Measurements from ENCODE around the gene SUSD2.
A peak's percentile ranks its signal among the peaks of the same experiment; 100 is the strongest.
"Not testable (repeated sequence)": the region's sequence is repeated elsewhere in the genome, so short reads cannot be mapped to it uniquely, and the experiment has no call there.

Gene SUSD2, protein sequence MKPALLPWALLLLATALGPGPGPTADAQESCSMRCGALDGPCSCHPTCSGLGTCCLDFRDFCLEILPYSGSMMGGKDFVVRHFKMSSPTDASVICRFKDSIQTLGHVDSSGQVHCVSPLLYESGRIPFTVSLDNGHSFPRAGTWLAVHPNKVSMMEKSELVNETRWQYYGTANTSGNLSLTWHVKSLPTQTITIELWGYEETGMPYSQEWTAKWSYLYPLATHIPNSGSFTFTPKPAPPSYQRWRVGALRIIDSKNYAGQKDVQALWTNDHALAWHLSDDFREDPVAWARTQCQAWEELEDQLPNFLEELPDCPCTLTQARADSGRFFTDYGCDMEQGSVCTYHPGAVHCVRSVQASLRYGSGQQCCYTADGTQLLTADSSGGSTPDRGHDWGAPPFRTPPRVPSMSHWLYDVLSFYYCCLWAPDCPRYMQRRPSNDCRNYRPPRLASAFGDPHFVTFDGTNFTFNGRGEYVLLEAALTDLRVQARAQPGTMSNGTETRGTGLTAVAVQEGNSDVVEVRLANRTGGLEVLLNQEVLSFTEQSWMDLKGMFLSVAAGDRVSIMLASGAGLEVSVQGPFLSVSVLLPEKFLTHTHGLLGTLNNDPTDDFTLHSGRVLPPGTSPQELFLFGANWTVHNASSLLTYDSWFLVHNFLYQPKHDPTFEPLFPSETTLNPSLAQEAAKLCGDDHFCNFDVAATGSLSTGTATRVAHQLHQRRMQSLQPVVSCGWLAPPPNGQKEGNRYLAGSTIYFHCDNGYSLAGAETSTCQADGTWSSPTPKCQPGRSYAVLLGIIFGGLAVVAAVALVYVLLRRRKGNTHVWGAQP

DNA sequence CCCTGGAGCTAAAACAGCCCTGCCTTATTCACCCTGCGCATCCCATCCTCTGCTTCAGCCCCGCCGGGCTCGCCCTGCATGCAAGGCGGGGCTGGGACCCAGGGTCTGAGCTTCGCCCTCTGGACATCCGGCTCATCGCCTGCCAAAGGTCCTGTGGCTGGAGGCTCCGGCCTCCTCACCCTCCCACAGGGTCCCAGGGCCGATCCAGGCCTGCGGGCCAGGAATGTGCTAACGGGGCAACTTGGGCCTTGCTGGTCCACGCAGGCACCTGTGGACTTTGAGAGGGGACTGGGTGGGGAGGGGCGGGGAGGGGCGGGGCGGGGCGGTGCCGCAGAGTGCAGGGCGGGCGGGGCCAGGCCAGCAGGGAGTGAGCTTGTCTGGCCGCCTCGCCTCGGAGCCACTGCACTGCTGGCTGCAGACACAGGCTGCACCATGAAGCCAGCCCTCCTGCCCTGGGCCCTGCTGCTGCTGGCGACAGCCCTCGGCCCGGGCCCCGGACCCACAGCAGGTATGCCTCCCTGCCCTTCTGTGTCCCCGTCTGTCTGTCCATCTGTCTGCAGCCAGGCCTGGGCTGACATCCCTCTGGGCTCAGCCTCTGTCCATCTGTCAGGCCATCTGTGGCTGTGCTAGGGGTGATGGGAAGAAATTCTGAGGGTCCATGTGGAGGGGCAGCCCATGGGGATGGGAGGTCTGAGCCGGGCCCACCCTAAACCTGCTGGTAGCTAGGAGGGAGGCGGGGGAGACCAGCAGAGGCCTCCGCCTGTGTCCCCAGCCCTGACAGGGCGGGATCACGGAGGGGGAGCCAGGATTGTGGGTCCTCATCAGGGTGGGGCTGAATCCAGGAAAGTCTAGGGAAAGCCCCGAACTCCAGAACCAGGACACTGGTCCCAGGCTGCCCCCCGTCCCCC lies at the start of gene SUSD2:
Gene SUSD2 (plus strand): TSS at position 400 of the 908 bp plus-strand sequence. CDS start 33 bp downstream, at position 433.
- no peak for DNase-seq

DNA sequence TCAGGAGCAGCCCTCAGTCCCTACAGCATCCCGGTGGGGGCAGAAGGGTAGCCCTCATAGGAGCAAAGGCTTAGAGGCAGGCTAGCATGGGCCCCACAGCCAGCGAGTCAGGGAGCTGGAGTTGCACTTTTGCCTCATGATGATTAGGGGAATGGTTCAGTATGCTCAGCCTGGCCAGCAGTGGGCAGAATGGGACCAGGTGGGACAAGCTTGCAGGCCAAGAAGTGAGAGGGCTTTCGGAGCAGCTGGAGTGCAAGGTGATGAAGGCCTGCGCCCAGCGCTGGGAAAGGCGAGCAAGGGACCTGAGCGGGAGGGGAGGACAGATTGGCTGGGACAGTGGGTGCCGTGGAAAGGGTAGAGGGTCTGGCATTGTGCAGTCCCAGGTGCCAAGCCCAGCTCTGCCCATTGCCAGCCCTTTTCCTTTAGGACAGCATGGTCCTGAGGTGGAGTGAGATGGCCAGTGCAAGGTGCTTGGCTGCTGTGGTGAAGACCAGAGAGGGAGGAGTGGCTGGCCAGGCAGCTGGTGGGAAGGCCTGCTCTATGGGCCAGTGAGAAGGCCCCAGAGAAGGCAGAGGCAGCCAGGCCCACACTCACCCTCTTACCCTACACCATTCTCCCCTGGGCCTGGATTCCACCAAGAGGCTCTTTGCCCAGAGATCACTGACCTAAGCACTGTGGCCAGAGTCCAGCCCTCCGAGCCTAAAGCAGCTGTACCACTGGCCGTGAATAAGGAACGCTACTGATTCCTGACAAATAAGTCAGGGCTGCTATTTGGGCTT lies 47.9 kb upstream of the SUSD2 start:
- DNase-seq, result peak; percentile 47

DNA sequence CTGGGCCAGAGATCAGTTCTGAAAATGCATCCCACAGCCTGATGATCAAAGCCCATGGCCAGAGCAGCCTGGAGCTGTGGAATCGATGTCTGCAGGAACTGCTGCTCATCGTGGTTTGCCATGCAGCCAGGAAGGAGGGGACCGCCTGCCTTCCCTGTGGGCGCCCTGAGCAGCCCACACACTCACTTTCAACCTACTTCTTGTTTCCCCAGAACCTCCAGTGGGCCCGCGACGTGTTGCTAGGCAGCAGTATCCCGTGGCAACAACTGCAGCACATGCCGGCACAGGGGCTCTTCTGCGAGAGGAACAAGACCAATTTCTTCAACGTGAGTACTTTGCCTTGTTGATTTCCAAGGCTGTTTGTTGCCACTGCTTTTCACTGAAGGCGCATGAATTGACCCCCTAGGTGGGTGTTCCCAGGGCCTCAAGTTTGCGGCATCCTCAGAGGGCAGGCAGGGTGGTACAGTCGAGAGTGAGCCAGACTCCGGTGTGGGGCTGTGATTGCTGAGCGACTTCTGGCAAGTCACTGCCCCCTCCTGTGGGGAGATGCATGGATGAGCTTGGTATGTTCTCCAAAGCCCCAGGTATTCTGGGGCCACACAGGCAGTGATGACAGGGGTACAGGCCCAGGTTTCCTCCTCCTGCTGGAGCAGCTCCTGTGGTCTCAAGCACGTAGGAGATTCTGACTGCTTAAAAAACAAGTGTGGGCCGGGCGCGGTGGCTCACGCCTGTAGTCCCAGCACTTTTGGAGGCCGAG lies 47.0 kb upstream of the SUSD2 start:
- DNase-seq, result peak; percentile 79

DNA sequence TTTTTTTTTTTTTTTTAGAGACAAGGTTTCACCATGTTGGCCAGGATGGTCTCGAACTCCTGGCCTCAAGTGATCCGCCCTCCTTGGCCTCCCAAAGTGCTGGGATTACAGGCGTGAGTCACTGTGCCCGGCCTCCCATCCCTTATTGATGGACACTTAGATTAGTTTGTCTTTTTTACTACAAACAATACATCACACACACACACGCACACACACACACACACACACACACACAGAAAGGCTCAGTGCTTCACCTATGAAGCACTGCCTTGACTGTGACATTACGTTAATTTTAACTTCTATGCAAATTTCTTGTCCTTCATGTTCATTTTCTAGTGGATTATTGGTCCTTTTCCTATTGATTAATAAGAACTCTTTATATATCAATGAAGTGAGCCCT lies 44.8 kb upstream of the SUSD2 start:
- DNase-seq, result not testable (repeated sequence)

DNA sequence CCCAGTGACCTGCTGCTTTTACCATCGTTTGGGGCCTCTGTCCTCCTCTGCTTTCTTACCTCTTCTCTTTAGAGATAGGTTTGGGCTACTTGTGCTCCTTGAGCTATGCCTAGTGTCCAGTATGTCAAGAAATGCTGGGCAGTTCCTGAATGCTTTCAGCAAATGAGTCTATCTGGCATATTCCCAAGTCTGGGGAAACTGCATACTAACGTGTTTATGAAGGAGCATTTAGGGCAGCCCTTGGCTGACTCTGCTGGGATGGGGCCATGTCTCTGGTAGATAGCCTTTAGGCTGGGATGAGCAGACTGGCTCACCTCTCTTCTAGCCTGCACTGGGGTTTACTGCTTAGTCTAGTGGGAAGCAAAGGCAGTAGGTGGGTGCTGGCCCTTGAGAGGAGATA lies 43.7 kb upstream of the SUSD2 start:
- DNase-seq, result no peak

DNA sequence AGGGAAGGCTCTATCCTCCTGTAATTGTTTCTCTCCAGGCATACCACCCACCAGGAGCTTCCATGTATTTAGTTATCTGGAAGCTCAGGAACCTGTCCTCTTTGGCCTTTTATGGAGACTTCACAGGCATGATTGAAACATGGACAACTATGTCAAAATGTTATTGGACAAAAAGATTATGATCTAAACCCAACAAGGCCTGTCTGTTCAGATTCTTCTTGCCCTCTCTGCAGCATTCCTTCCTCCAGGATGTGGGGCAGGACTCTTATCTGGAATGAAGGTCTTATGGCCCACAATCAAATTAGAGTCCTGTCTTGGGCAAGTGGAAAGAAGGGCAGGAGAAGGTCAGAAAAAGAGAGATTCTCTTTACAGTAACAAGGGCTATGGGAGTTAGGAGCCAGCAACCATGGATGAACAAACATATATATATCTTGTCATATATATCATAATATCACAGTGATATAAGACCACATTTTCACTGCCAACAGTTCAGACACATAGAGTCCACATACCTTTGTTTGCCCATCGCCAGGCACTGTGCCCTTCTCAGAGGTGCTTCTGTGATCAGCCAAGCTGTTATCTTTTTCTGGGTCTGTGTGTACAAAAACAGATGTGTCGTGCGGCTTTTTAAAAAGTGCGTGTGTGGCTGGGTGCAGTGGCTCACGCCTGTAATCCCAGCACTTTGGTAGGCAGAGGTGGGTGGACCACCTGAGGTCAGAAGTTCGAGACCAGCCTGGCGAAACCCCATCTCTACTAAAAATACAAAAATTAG lies 42.5 kb upstream of the SUSD2 start:
- DNase-seq, result no peak

DNA sequence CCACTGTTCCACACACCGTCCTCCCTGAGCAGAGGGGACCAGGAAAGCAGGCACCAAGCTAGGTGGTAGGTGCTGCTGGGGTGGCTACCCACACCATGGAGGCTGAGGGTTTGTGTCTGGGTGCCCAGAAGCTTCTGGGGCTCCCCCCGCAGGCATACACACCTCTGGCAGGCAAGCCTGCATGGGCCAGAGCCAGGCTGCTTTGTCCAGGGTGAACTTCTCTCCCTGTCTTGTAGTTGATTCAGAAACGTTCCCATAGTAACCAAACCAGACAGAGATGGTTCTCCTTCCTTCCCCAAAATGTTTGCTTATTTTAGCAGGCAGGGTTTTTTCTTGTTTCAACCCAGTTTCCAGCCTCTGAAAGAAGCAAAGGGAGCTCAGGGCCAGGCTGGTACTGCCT lies 40.9 kb upstream of the SUSD2 start:
- no peak for DNase-seq

DNA sequence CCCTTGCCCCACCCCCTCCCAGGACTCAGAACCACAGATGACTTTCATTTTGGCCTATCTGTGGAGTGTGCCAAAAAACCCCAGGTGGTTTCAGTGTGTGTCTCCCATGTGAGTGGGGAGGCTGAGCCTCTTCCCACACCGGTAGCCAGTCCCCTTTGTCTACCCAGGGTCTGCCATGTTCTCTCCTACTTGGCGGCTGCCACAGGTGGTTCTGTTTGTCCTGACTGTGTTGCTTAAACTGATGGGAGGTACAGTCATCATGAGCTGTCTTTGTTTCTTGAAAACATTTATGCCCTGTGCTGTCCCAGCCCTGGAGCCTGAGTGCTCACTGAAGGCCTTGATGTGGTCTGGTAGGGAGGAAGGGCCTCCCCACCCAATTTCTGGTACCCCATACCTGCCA lies 39.7 kb upstream of the SUSD2 start:
- DNase-seq, result peak; percentile 32

DNA sequence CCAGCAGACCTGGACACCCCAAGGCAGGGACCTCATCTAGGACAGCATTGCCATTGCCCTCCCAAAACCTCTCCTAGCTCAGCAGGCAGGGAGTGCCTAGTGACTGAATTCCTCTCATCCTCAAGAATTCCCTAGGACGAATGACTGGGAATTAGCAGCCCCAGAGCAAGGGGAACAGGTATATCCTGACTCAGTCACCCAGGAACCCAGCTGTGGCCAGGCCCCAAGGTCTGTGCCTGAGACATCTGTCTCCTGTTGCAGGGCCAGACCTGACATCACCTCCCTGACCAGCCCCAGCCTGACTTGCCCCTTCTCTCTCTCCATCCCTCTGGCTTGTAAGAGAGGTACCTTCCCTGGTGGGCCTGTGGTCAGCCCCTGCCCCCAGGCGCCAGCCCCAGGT lies 39.0 kb upstream of the SUSD2 start:
- DNase-seq, result no peak

DNA sequence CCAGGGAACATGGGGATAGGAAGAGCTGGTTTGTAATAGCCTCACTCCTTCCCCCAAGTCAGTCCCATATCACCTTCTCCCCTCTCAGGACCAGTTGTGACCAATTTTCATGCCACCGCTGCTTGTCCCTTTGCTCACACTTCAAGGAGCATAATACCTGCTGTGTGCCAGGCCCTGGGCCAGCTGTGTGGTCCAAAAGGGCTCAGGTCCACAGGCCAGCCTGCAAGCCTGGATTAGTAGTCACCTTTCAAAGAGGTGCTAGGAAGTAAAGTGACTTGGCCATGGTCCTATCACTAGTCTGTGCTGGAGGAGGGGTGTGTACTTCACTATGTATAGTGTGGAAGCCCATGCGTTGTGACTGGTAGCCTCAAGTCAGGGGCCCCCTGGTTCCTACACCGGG lies 38.5 kb upstream of the SUSD2 start:
- DNase-seq, result no peak

DNA sequence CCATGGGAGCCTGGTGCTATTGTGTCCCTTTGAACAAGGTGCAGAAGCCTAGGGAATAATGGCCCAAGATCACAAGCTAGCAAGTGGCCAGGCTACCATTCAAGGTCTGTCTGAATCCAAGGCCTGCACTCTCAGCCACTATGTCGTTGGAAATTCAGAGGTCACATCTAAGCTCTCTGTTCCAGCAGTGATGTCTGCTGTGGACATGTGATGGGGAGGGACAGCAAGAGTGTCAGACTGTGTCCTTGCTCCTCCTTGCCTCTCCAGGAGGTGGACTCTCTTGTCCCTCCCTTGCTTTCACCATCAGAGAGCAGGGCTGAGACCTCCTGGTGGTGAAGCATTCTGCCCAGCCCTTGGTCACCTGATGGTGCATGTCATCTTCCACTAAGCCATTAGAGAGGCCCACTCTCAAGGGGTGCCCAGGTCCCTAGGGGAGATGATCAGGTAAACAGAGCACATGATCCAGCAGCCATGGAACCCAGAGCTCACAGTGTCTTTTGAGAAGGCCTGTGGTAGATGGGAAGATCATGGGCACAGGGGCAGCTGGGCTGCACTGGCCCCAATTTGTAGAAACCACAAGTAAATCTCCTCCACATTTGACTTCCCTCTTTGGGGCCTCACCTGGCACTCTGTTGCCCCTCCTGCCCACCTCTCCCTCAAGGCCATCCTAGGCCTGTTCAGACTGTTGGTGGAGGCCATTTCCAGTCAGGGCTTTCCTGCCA lies 37.1 kb upstream of the SUSD2 start:
- no peak for DNase-seq

DNA sequence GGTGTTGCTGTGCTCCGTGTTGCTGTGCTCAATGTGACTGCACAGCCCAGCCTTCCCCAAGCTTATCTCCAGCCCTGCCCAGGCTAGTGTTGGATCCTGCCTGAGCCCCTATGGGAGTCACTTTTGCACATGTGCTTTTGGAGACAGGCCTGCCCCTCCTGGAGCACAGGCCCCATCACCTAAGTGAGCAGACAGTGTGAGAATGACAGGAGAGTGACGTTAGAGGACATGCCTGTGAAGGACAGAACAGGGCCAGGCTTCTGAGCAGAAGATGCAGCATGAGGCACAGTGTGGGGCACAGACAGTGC lies 36.6 kb upstream of the SUSD2 start:
- DNase-seq, result no peak

DNA sequence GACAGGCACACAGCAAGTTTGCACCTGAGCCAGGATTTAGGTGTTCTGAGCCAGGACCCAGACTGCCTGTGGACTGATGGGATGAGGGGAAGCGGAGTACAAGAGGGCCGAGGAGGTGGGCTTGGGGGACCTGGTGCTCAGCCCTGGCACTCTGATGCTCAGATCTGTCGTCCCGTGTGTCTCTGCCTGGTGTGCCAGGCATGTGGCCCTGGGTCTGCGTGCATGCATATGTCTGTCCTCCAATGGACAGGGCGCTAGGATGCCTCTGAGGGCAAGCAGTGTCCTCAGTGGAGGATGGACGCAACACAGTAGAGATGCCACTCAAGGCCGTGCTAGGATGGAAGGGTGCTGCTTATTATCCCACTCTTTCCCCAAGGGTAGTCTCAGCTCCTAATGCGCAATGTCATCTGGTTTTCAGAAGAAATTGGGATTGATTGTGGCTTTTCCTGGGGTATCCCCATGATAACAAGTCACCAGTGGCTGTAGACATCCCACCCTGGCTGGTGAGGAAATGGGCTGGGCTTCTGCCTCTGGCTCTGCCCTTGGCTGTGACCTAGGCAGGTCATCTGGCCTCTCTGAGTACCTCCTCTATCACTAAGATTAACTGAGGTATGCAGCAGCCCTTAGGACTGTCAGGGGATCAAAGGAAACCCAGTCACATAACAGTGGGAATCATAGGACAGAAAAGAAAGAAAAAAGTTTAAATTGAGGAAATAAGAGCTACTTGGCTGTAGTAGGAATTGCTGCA lies 35.7 kb upstream of the SUSD2 start:
- DNase-seq, result no peak

DNA sequence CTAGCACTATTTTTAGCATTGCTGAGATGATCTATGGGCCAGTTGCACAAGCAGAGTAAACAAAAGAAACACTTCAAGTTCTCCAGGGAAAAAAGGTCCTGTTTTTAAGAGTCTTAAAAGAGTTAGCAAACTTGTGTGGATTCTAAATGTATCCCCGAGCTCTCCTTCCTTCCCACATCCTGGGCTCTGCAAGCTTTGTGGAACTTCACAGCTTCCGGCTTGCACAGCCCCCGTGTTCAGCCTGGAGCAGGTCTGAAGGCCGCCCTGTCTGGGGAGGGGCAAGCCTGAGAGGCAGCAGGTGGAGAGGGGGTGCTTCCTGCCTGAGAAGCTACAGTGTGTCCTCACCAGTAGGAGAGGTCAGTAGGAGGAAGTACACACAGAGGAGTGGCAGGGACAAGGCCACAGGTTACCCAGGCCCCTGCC lies 35.1 kb upstream of the SUSD2 start:
- DNase-seq, result peak; percentile 41

DNA sequence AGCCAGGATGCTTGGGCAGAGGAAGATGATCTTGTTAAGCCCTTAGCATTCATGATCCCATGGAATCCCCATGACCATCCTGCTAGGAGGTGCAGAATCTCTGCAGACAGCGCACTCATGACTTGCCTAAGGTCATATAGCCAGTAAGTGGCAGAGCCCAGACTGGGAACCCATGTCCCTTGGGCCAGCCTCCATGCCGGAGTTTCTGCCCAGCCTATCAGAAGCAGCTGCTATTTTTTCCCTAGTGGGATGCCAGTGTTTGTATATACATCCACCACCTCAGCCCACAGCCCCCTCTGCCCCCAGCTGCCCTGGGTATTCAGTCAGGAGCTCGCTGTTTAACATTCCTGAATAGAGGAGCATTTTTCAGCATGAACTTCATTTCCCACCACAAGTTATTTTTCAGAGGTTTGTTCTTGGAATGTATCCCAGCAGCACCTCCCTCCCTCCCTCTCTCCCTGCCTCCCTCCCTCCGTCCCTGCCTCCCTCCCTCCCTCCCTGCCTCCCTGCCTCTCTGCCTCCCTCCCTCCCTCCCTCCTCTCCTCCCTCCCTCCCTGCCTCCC lies 34.4 kb upstream of the SUSD2 start:
- no peak for DNase-seq

DNA sequence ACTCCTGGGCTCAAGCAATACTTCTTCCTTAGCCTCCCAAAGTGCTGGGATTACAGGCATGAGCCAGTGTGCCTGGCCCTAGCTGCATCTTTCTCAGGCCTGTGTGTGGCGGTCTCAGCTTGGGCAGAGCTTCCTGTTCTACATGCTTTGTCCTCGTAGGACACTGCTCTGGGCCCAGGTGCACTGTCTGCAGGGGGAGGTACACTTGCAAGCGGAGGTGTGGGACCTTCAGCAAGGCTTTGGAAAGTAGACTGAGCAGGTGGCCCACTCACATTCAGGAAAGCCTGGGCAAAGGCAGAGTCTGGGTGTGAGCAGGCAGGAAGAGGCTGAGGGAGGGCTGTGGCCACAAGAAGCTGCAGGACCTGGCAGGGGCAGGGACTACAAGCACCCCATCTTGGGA lies 33.6 kb upstream of the SUSD2 start:
- no peak for DNase-seq

DNA sequence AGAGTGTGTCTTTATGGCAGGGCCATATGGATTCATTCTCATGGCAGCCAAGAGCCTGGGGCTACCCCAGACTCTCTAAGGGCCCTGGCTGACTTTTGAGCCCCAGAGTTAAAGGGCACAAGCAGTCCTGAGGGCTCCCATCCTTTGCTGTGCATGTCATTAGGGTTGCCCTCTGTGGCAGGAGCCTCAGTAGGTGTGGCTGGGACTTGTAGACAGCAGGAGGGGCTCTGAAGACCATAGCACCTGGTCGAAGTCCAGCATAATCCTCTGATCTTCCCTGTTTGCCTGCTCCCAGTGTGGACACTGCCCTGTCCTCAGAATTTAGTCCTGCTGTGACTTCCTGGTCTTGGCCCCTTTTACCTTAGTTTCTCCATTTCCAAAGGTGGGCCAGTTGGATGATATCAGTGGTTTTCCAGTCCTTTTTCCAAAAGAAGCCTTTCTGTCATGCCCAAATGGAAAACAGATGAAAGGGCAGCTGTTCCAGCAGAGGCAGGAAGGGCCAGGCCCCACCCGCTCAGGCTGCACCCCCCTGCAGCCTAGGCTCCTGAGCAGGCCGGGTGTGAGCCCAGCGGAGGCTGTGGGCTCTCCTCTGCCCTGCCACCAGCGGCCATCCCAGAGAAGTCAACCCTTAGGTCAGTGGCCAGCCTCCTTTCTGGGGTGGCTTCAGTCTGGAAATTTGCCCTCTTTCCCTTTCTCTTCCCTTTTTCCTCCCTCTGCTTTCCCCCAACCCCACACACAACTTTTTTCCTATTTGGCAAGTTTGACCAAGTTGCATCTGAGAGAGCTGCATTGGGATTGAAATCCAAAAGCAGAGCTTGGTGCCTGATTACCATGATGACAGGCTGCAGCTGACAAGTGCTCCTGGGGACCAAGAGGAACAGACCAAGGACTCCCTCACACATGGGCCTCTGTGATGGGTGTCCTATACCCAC lies 32.8 kb upstream of the SUSD2 start:
- DNase-seq, result no peak

DNA sequence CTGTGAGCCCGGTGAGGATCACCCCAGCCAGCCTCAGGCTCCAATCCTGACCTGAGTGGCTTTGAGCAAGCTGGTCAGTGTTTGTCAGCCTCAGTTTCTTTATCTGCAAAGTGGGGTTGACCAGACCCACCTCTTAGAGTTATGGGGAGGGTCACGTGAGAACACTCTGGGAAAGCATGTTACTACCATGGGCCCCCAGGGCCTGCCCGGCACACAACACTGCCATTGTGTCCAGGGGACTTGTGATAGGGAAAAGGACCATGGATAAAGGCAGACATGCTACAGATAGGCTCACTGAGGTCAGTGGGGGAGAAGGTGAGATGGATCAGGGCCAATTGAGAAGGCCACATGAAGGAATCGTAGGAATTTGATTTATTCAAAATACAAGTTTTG lies 32.1 kb upstream of the SUSD2 start:
- DNase-seq, result no peak

Measured in activated T-cell treated with anti-CD3 and anti-CD28 coated beads, Interleukin-2, amount 50 U/mL, for 1 hour (primary cell).